HFF-Myc (cell line): ENCODE data around the gene SMOC2.

ENCODE experiments used
- DNase-seq: peaks from one replicate; pipeline ENCODE4 v3.0.0-alpha.2; 2011; ENCODE audit warnings: low read depth; ENCODE audit errors: extremely low read depth
- H3K4me3 ChIP-seq: replicated peaks from 2 replicates; pipeline ENCODE4 v1.5.1; 2011; ENCODE audit warnings: low read depth, mild to moderate bottlenecking, control low read depth, low read length
- CTCF ChIP-seq: IDR thresholded peaks from 2 replicates; pipeline ENCODE4 v1.5.1; 2012; ENCODE audit warnings: mild to moderate bottlenecking, low read depth, low read length, control low read depth; ENCODE audit errors: missing control alignments

Gene SMOC2

GRCh38 chr6:168619560-168620314, 178.8 kb downstream of the SMOC2 start:
- no peak for TF ChIP-seq CTCF
- no peak for DNase-seq
- no peak overlapping the region for H3K4me3 ChIP-seq

GRCh38 chr6:168620578-168620977, 179.6 kb downstream of the SMOC2 start:
- no peak for TF ChIP-seq CTCF
- no peak for DNase-seq
- no peak overlapping the region for H3K4me3 ChIP-seq

GRCh38 chr6:168623736-168624135, 182.8 kb downstream of the SMOC2 start:
- H3K4me3 ChIP-seq = no peak overlapping the region
- DNase-seq = no peak
- TF ChIP-seq CTCF = no peak

GRCh38 chr6:168624540-168624939, 183.6 kb downstream of the SMOC2 start:
- no peak for TF ChIP-seq CTCF
- no peak for DNase-seq
- no peak overlapping the region for H3K4me3 ChIP-seq

- no peak overlapping the region for H3K4me3 ChIP-seq
- TF ChIP-seq CTCF = no peak
- DNase-seq = no peak
These were observed 184.0 kb downstream of the SMOC2 start for GRCh38 chr6:168624948-168625347.

GRCh38 chr6:168625602-168626001, 184.6 kb downstream of the SMOC2 start:
- H3K4me3 ChIP-seq = no peak overlapping the region
- no peak for DNase-seq
- TF ChIP-seq CTCF = no peak
